ENCODE results near the gene PRODH2. TPM values are rescaled to one million over a fixed set of nuclear protein-coding genes. Genes with fewer than 3 reads are reported as not detected.

Gene PRODH2
- not detected in 2 replicates for total RNA-seq

- DNase-seq (ENCODE audit: low read depth) = no peak
- TF ChIP-seq CTCF (IDR thresholded peaks at IDR 0.05; ENCODE audit: insufficient read depth, low read depth, low read length) = no peak
- no peak within 1 kb of the TSS for H3K4me3 ChIP-seq (ENCODE audit: low read depth, low read length)
Measured at GRCh38 chr19:35812220-35813042, at the start of gene PRODH2. Gene PRODH2 (minus strand): TSS chr19:35812845. CDS start chr19:35812805, 40 bp downstream.

GRCh38 chr19:35861640-35862160 lies 49.1 kb upstream of the PRODH2 start:
- DNase-seq (ENCODE audit: low read depth) = no peak
- no peak overlapping the region for H3K4me3 ChIP-seq (ENCODE audit: low read depth, low read length)
- no peak for TF ChIP-seq CTCF (IDR thresholded peaks at IDR 0.05; ENCODE audit: insufficient read depth, low read depth, low read length)

- no peak for DNase-seq (ENCODE audit: low read depth)
- no peak for TF ChIP-seq CTCF (IDR thresholded peaks at IDR 0.05; ENCODE audit: insufficient read depth, low read depth, low read length)
Measured at GRCh38 chr19:35860818-35861639, 48.4 kb upstream of the PRODH2 start.

GRCh38 chr19:35860436-35860817 lies 47.8 kb upstream of the PRODH2 start:
- no peak for DNase-seq (ENCODE audit: low read depth)
- no peak overlapping the region for H3K4me3 ChIP-seq (ENCODE audit: low read depth, low read length)
- no peak for TF ChIP-seq CTCF (IDR thresholded peaks at IDR 0.05; ENCODE audit: insufficient read depth, low read depth, low read length)

More at GRCh38 chr19:35860818-35861639, 48.4 kb upstream of the PRODH2 start:
- H3K4me3 ChIP-seq (ENCODE audit: low read depth, low read length) = no peak overlapping the region

GRCh38 chr19:35859414-35859813 lies 46.8 kb upstream of the PRODH2 start:
- DNase-seq (ENCODE audit: low read depth) = no peak
- H3K4me3 ChIP-seq (ENCODE audit: low read depth, low read length) = no peak overlapping the region
- TF ChIP-seq CTCF (IDR thresholded peaks at IDR 0.05; ENCODE audit: insufficient read depth, low read depth, low read length) = no peak

- DNase-seq (ENCODE audit: low read depth) = no peak
- no peak for TF ChIP-seq CTCF (IDR thresholded peaks at IDR 0.05; ENCODE audit: insufficient read depth, low read depth, low read length)
- no peak overlapping the region for H3K4me3 ChIP-seq (ENCODE audit: low read depth, low read length)
Measured at GRCh38 chr19:35858311-35858710, 45.7 kb upstream of the PRODH2 start.

All from fibroblast of villous mesenchyme (primary cell).